K562 (cell line): ENCODE measurements around the gene OXLD1. TPM values are rescaled to one million over a fixed set of nuclear protein-coding genes. Genes with fewer than 3 reads are reported as not detected.
A peak's percentile ranks its signal among the peaks of the same experiment; 100 is the strongest.

ENCODE experiments used
- BHLHE40 ChIP-seq: IDR thresholded peaks from 2 replicates; pipeline ENCODE4 v1.6.1; 2011; ENCODE audit warnings: low read length, improper control_type of control experiment
- BMI1 ChIP-seq: fragments of 150-350 bp; IDR thresholded peaks from 2 replicates; pipeline ENCODE4 v1.6.1; 2014; ENCODE audit warnings: low read length
- BRD9 ChIP-seq: fragments of 450-650 bp; IDR thresholded peaks from 2 replicates; pipeline ENCODE4 v1.6.1; 2018; ENCODE audit warnings: low read depth; ENCODE audit not compliant: partially characterized antibody
- CBX1 ChIP-seq: sonication (generic); IDR thresholded peaks from 2 replicates; pipeline ENCODE4 v1.6.1; 2016; ENCODE audit warnings: antibody characterized with exemption, low read depth, mild to moderate bottlenecking
- CREB3L1 ChIP-seq: fragments of 450-650 bp; IDR thresholded peaks from 2 replicates; pipeline ENCODE4 v1.6.1; 2014; ENCODE audit warnings: low read depth, mild to moderate bottlenecking, moderate library complexity, borderline replicate concordance
- E2F3 ChIP-seq: fragments of 250-450 bp; sonication (Bioruptor Pico); IDR thresholded peaks from 2 replicates; pipeline ENCODE4 v1.4.0; 2020; ENCODE audit warnings: mild to moderate bottlenecking
- FOXK1 ChIP-seq: sonication (generic); formaldehyde crosslinking; IDR thresholded peaks from 2 replicates; pipeline ENCODE4 v1.8.0; 2022; ENCODE audit warnings: missing genetic modification reagents, mild to moderate bottlenecking, borderline replicate concordance
- GATA2 ChIP-seq: sonication (generic); formaldehyde crosslinking; IDR thresholded peaks from 2 replicates; pipeline ENCODE4 v1.4.0; 2020; ENCODE audit warnings: mild to moderate bottlenecking, missing genetic modification reagents
- KAT8 ChIP-seq: fragments of 450-650 bp; IDR thresholded peaks from 2 replicates; pipeline ENCODE4 v1.6.1; 2016; ENCODE audit warnings: low read depth, mild to moderate bottlenecking
- MYC ChIP-seq, 2 experiments: fragments of 250-450 bp in 1 of 2; sonication (Bioruptor Pico) in 1 of 2; IDR thresholded peaks; 2 replicates each; pipeline versions ENCODE4 v1.5.1 to v1.6.1; 2012 to 2021; ENCODE audit warnings: low read depth in 2 of 2, borderline replicate concordance in 1 of 2, improper control_type of control experiment in 1 of 2, low read length in 1 of 2, mild to moderate bottlenecking in 1 of 2, moderate library complexity in 1 of 2
- PML ChIP-seq: IDR thresholded peaks from 2 replicates; pipeline ENCODE4 v1.6.1; 2012; ENCODE audit warnings: low read length, inconsistent platforms
- RBM17 ChIP-seq: fragments of 200-400 bp; formaldehyde crosslinking; IDR thresholded peaks from 2 replicates; pipeline ENCODE4 v1.6.1; 2017; ENCODE audit warnings: low read depth, mild to moderate bottlenecking, low read length, borderline replicate concordance
- RHOXF2B ChIP-seq: fragments of 250-450 bp; sonication (Bioruptor Pico); conservative IDR thresholded peaks from 2 replicates; pipeline ENCODE4 v1.5.1; 2021
- SMARCC2 ChIP-seq: fragments of 450-650 bp; IDR thresholded peaks from 2 replicates; pipeline ENCODE4 v1.6.1; 2017; ENCODE audit warnings: antibody characterized with exemption, moderate library complexity, mild to moderate bottlenecking, low read depth
- SRF ChIP-seq, 2 experiments: fragments of 250-450, 450-650 bp in 1 of 2; sonication (Bioruptor Pico) in 1 of 2; sonication (generic) in 1 of 2; formaldehyde crosslinking; IDR thresholded peaks; 2 replicates each; pipeline versions ENCODE4 v1.5.0 to v1.5.1; 2020 to 2022; ENCODE audit warnings: mild to moderate bottlenecking in 1 of 2, missing genetic modification reagents in 1 of 2
- TCF3 ChIP-seq: sonication (generic); formaldehyde crosslinking; IDR thresholded peaks from 2 replicates; pipeline ENCODE4 v1.4.0; 2020; ENCODE audit warnings: mild to moderate bottlenecking, missing genetic modification reagents
- XRCC3 ChIP-seq: fragments of 450-650 bp; IDR thresholded peaks from 2 replicates; pipeline ENCODE4 v1.6.1; 2017; ENCODE audit warnings: mild to moderate bottlenecking, moderate library complexity
- ZBTB1 ChIP-seq: sonication (generic); formaldehyde crosslinking; IDR thresholded peaks from 2 replicates; pipeline ENCODE4 v1.8.1; 2023; ENCODE audit warnings: missing genetic modification reagents, low read depth, mild to moderate bottlenecking, borderline replicate concordance
- ZFPM2 ChIP-seq: fragments of 250-450 bp; sonication (Bioruptor Pico); IDR thresholded peaks from 2 replicates; pipeline ENCODE4 v1.5.1; 2022; ENCODE audit warnings: mild to moderate bottlenecking
- ZKSCAN3 ChIP-seq: fragments of 250-450 bp; sonication (Bioruptor Pico); IDR thresholded peaks from 2 replicates; pipeline ENCODE4 v1.4.0; 2020
- ZNF12 ChIP-seq: sonication (generic); formaldehyde crosslinking; IDR thresholded peaks from 2 replicates; pipeline ENCODE4 v1.4.0; 2020; ENCODE audit warnings: mild to moderate bottlenecking, missing genetic modification reagents
- ZNF133 ChIP-seq: fragments of 250-450 bp; sonication (Bioruptor Pico); IDR thresholded peaks from 2 replicates; pipeline ENCODE4 v1.4.0; 2020; ENCODE audit warnings: mild to moderate bottlenecking
- ZNF165 ChIP-seq: fragments of 250-450 bp; sonication (Bioruptor Pico); IDR thresholded peaks from 2 replicates; pipeline ENCODE4 v1.4.0; 2020; ENCODE audit warnings: borderline replicate concordance
- ZNF253 ChIP-seq: fragments of 250-450 bp; sonication (Bioruptor Pico); conservative IDR thresholded peaks from 2 replicates; pipeline ENCODE4 v1.6.1; 2021; ENCODE audit warnings: mild to moderate bottlenecking
- ZNF764 ChIP-seq: fragments of 250-450 bp; sonication (Bioruptor Pico); IDR thresholded peaks from 2 replicates; pipeline ENCODE4 v1.4.0; 2020; ENCODE audit warnings: low read depth, mild to moderate bottlenecking, moderate library complexity
- polyA plus RNA-seq, 8 experiments: library from polyadenylated mRNA; depleted of rRNA in 4 of 8; stranded (reverse) in 5 of 8; unstranded in 3 of 8; fragments of >200 nt; fragmentation: Nextera tagmentation in 2 of 8; fragmentation: Illumina TruSeq in 1 of 8; extraction: Ambion mirVana in 2 of 8; extraction: Trizol in 1 of 8; gene quantifications; 2 replicates each; pipeline versions ENCODE4 v1.2.1 to v1.2.3, GENCODE V29; 2011 to 2014; ENCODE audit warnings: inconsistent platforms in 1 of 8, missing spikeins in 1 of 8
- total RNA-seq, 7 experiments: library from RNA; depleted of rRNA in 6 of 7; stranded (reverse); fragments of >200 nt in 6 of 7; fragmentation: Illumina TruSeq in 2 of 7; extraction: Trizol in 2 of 7; gene quantifications; 2 replicates each; pipeline versions ENCODE4 v1.2.1 to v1.2.3, GENCODE V29; 2011 to 2021; ENCODE audit warnings: low replicate concordance in 1 of 7
- TF ChIP-seq, protein P1 (sequence below): fragments of 450-650 bp; IDR thresholded peaks from 2 replicates; pipeline ENCODE4 v1.6.1; 2016; ENCODE audit warnings: low read depth, mild to moderate bottlenecking, moderate library complexity

OXLD1 gene
- total and polyA plus RNA-seq, 9 of the 15 experiments (the other 6 are each of a cell fraction or from before 2014, with no cell fraction given) = 4.4 to 115 (median 29.3) TPM

GRCh38 chr17:81636505-81637288 is 29.7 kb downstream of the OXLD1 start, which contains the start of the genes NPLOC4 and TSPAN10 (continued):
- TF ChIP-seq ZNF12 = 0 out of 2 replicates have a peak, but pooled peaks have one; percentile 54
- TF ChIP-seq CREB3L1 = 0 out of 2 replicates have a peak, but pooled peaks have one; percentile 49
- TF ChIP-seq BMI1 = no peak
- no peak for TF ChIP-seq ZFPM2 (CRISPR knock-in tag)
- TF ChIP-seq BRD9 = no peak
- TF ChIP-seq ZBTB1 = no peak
- TF ChIP-seq ZNF165 (CRISPR knock-in tag) = no peak
- TF ChIP-seq RHOXF2B (CRISPR knock-in tag) = no peak
- TF ChIP-seq, protein P1, sequence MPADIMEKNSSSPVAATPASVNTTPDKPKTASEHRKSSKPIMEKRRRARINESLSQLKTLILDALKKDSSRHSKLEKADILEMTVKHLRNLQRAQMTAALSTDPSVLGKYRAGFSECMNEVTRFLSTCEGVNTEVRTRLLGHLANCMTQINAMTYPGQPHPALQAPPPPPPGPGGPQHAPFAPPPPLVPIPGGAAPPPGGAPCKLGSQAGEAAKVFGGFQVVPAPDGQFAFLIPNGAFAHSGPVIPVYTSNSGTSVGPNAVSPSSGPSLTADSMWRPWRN = no peak
- no peak for TF ChIP-seq RBM17
- no peak for TF ChIP-seq TCF3 (CRISPR knock-in tag)
- TF ChIP-seq FOXK1 = no peak
- no peak for TF ChIP-seq ZNF253 (CRISPR knock-in tag)
- TF ChIP-seq E2F3 (CRISPR knock-in tag) = 0 out of 2 replicates have a peak, but pooled peaks have one; percentile 12
- TF ChIP-seq KAT8 = no peak
- no peak for TF ChIP-seq PML
- TF ChIP-seq ZKSCAN3 (CRISPR knock-in tag) = no peak
- TF ChIP-seq MYC (IDR thresholded peaks at IDR 0.05; ENCODE audit: low read depth, low read length) = peak; percentile 82
- TF ChIP-seq MYC (CRISPR knock-in tag; IDR thresholded peaks at IDR 0.05; ENCODE audit: borderline replicate concordance, low read depth) = no peak
- peak; percentile 46; the same call in 1 of the 2 replicates for TF ChIP-seq CBX1
- peak; percentile 31; the same call in 1 of the 2 replicates for TF ChIP-seq ZNF764 (CRISPR knock-in tag)
- TF ChIP-seq GATA2 (CRISPR knock-in tag) = no peak
- TF ChIP-seq SMARCC2 = no peak
- TF ChIP-seq SRF (CRISPR knock-in tag; IDR thresholded peaks at IDR 0.05) = 0 out of 4 replicates have a peak, but pooled peaks of 1 of the 2 experiments have one; percentile 10
- no peak for TF ChIP-seq XRCC3
- TF ChIP-seq ZNF133 (CRISPR knock-in tag) = no peak
- TF ChIP-seq BHLHE40 = no peak
